ENCODE results near the gene CAB39. TPM values are rescaled to one million over a fixed set of nuclear protein-coding genes. Genes with fewer than 3 reads are reported as not detected.
A peak's percentile ranks its signal among the peaks of the same experiment; 100 is the strongest.

CAB39 gene
- total RNA-seq, 4 donors from 2014 or later: 67.3 to 137 (median 123) TPM

DNA sequence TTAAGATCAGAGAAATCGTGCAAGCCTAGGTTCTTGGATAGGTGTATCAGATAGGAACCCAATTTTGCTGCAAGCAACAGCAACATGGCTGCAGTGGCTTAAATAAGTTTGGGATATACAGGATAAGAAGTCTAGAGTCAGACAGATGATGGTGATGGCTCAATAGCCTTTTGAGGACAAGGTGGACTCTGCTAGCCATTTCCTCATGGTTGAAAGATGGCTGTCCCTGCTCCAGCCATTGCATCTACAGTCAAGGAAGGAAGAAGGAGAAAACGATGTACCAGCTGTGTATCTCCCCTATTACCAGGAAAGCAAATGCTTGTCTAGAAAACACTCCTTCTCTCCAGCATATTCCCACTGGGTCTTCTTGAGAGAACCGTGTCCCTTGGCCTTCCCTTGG is 30.1 kb upstream of the CAB39 start:
- Histone ChIP-seq H3K4me1 (peaks cover 0 to 6% (median 2%) of the 10 kb centered on the region in 4 donors), H3K36me3 (no peaks in the 10 kb centered on the region), H3K9me3 (peaks cover 4 to 7% of the 10 kb centered on the region in 2 donors), H3K27me3 (no peaks in the 10 kb centered on the region), H3K27ac (no peak overlapping the region), H3K4me3 (no peak overlapping the region)
- TF ChIP-seq, protein P1, sequence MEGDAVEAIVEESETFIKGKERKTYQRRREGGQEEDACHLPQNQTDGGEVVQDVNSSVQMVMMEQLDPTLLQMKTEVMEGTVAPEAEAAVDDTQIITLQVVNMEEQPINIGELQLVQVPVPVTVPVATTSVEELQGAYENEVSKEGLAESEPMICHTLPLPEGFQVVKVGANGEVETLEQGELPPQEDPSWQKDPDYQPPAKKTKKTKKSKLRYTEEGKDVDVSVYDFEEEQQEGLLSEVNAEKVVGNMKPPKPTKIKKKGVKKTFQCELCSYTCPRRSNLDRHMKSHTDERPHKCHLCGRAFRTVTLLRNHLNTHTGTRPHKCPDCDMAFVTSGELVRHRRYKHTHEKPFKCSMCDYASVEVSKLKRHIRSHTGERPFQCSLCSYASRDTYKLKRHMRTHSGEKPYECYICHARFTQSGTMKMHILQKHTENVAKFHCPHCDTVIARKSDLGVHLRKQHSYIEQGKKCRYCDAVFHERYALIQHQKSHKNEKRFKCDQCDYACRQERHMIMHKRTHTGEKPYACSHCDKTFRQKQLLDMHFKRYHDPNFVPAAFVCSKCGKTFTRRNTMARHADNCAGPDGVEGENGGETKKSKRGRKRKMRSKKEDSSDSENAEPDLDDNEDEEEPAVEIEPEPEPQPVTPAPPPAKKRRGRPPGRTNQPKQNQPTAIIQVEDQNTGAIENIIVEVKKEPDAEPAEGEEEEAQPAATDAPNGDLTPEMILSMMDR (IDR thresholded peaks at IDR 0.05): no peak
- no peak for TF ChIP-seq POLR2AphosphoS5 (IDR thresholded peaks at IDR 0.05)
- no peak for TF ChIP-seq EP300 (IDR thresholded peaks at IDR 0.05; ENCODE audit: low read depth)
- no peak for TF ChIP-seq POLR2A (IDR thresholded peaks at IDR 0.05)
- intact Hi-C loops (cut with DNase I; ENCODE audit: low total_unique reads): no loop called here
- WGBS, 2 donors (ENCODE audit: low coverage in 1 of 2): 88 to 93% methylated on average over 3 of the region's 3 CpGs
- in situ Hi-C loops (cut with MboI; ENCODE audit: low pct_ligation_motif_present in 1 of 4, low pct_unique_long_range_greater_than_20kb in 1 of 4, low sequenced_read_pairs in 3 of 4): no loop called here
- no peak for DNase-seq

DNA sequence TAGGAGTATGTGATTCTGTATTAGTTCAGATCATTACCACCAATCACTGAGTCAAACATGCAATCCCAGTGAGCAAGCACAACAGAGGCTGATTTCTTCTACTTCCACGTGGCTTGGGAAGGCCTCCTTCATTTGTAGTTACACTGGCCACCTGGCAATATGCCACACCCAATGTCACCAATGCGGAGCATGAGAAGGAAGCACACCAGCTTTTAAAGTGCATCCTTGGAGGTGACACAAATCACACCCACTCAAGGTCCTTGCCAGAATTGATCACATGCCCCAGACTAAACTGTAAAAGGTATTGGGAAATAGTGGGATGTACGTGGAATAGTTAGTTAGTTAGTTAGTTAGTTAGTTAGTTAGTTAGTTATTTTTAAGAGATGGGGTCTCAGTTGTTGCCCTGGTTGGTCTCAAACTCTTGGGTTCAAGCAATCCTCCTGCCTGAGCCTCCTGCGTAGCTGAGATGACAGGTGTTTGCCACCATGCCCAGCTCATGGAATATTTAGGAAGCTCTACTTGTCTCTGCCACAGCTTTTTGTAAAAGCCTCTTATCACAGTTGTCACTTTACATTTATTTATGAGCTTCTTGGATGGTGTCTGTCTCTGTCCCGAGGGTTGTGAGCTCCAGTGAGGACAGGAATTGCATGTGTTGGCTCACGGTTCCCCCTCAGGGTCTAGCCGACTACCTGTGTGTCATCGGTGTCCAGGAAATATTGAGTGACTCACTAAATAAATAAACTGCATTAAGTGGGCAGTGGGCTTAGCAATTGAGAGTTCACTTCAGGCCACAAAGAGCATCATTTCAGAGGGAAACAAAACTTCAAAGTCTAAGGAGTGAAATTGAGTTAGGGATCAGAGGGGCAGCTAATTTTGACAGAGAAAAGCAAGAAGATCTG is 28.1 kb upstream of the CAB39 start:
- Histone ChIP-seq H3K9me3 (no peaks in the 10 kb centered on the region), H3K27ac (no peak overlapping the region), H3K27me3 (no peaks in the 10 kb centered on the region), H3K36me3 (no peaks in the 10 kb centered on the region), H3K4me1 (peaks cover 0 to 6% (median 5%) of the 10 kb centered on the region in 4 donors), H3K4me3 (no peak overlapping the region)
- intact Hi-C loops (cut with DNase I; ENCODE audit: low total_unique reads): no loop called here
- peak; percentile 59 for DNase-seq
- TF ChIP-seq, protein P1 (IDR thresholded peaks at IDR 0.05): no peak
- TF ChIP-seq POLR2AphosphoS5 (IDR thresholded peaks at IDR 0.05) (no peak), POLR2A (IDR thresholded peaks at IDR 0.05) (no peak), EP300 (IDR thresholded peaks at IDR 0.05; ENCODE audit: low read depth) (no peak)
- WGBS, 2 donors (ENCODE audit: low coverage in 1 of 2): 51 to 52% methylated on average over 6 to 8 of the region's 8 CpGs
- in situ Hi-C loops (cut with MboI; ENCODE audit: low pct_ligation_motif_present in 1 of 4, low pct_unique_long_range_greater_than_20kb in 1 of 4, low sequenced_read_pairs in 3 of 4): no loop called here

DNA sequence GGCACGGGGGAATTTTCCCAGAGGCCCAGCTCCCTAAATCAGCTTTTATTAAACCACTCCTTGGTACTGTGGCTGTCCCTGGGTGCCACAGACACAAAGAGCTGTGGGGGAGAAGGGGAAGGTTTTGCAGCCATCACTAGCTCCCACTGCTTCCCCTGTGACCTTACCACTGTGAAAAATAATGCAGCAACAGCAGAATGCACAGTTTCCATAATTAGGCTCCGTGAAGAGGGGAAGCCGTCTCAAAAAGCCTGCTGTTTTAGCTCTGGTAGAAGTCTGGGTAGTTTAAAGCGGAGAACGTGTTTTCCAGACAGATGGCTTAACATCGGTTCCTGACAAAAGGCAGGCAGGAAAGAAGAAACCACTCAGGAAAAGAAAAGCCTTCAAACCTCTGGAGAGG is 27.5 kb upstream of the CAB39 start:
- Histone ChIP-seq H3K27ac (no peak overlapping the region), H3K9me3 (no peaks in the 10 kb centered on the region), H3K4me3 (no peak overlapping the region), H3K4me1 (peaks cover 0 to 6% (median 5%) of the 10 kb centered on the region in 4 donors), H3K36me3 (no peaks in the 10 kb centered on the region), H3K27me3 (no peaks in the 10 kb centered on the region)
- TF ChIP-seq, protein P1 (IDR thresholded peaks at IDR 0.05): no peak
- intact Hi-C loops (cut with DNase I; ENCODE audit: low total_unique reads) (no loop called here), in situ Hi-C loops (cut with MboI; ENCODE audit: low pct_ligation_motif_present in 1 of 4, low pct_unique_long_range_greater_than_20kb in 1 of 4, low sequenced_read_pairs in 3 of 4) (no loop called here)
- DNase-seq: no peak
- WGBS, 2 donors (ENCODE audit: low coverage in 1 of 2): 66 to 69% methylated on average over 4 to 6 of the region's 6 CpGs

DNA sequence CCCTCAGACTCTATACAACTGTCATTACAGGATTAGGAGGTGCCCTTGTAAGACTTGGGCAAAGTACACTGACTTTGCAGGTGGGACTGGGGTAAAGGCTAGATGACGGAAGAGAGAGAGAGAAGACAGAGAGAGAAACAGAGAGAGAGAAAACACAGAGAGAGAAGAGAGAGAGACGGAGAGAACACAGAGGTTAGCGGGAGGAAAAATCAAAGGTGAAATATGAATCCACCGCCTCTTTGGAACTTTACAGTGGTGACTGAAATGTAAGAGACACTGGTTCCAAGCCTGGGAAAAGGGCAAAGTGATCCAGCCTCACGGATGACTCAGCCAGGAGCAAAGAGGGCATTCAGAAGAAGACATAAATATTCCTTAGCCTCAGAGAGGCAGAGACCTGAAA is 25.1 kb upstream of the CAB39 start:
- Histone ChIP-seq H3K36me3 (no peaks in the 10 kb centered on the region), H3K4me3 (no peak overlapping the region), H3K27me3 (no peaks in the 10 kb centered on the region), H3K27ac (peak overlapping the region in 3 of 4 donors; percentile 23 to 53 (median 40)), H3K4me1 (peaks cover 0 to 6% (median 5%) of the 10 kb centered on the region in 4 donors), H3K9me3 (no peaks in the 10 kb centered on the region)
- TF ChIP-seq POLR2AphosphoS5 (IDR thresholded peaks at IDR 0.05) (peak in 1 of 3 donors; percentile 37), POLR2A (IDR thresholded peaks at IDR 0.05) (no peak), EP300 (IDR thresholded peaks at IDR 0.05; ENCODE audit: low read depth) (no peak)
- TF ChIP-seq, protein P1 (IDR thresholded peaks at IDR 0.05): no peak
- 36 to 52% methylated on average over 5 of the region's 5 CpGs for WGBS, 2 donors (ENCODE audit: low coverage in 1 of 2)
- in situ Hi-C loops (cut with MboI; ENCODE audit: low pct_ligation_motif_present in 1 of 4, low pct_unique_long_range_greater_than_20kb in 1 of 4, low sequenced_read_pairs in 3 of 4) (no loop called here), intact Hi-C loops (cut with DNase I; ENCODE audit: low total_unique reads) (no loop called here)
- DNase-seq: peak; percentile 42
